Measurements from ENCODE around the gene PRRG4. TPM values are rescaled to one million over a fixed set of nuclear protein-coding genes. Genes with fewer than 3 reads are reported as not detected.

The PRRG4 gene
- total and polyA plus RNA-seq, 2 donors (not counting 3 experiments of a cell fraction or from before 2014, with no cell fraction given): 0.09 TPM; not detected in 1

DNA sequence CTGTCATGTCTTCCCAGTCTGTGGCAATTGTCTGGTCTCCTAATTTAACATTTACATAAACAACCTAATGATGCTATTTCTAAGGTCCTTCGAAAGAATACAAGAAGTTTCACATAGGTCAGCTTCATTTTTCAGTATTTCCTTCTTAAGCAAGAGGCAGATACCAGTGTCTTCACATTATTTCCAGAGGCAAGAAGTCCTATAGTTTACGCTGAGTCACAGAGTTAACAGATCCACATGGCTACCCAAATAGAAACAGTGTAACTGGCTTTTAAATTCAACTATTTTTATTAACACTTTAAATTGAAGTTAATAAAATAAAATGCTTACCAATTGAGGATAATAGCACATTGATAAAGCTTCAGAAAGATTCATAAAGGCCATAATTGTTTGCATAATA is 10.9 kb downstream of the PRRG4 start:
- CTCF ChIA-PET: interaction anchor here (0.8 to 1.2 kb wide), 3 partner anchors 24 to 225 kb away, joined by 3 to 5 read pairs (median 3); no protein-coding TSS in a partner anchor
- dilution Hi-C loops (cut with MboI; ENCODE audit: extremely low pct_ligation_motif_present, low sequenced_read_pairs) (no loop called here), intact Hi-C loops (cut with micrococcal nuclease) (no loop called here)
- Histone ChIP-seq H3K27ac (ENCODE audit: insufficient read depth, low read depth, low read length) (no peak overlapping the region), H3K27me3 (ENCODE audit: control insufficient read depth in 2 of 2, insufficient read depth in 2 of 2, low read length in 2 of 2) (no peaks in the 10 kb centered on the region), H3K9me1 (replicated peaks; ENCODE audit: control insufficient read depth, extremely low read depth, insufficient read depth, low read length) (no peaks in the 10 kb centered on the region), H3K9me3 (replicated peaks; ENCODE audit: control insufficient read depth, insufficient read depth, low read length) (no peaks in the 10 kb centered on the region), H4K20me1 (replicated peaks; ENCODE audit: control insufficient read depth, extremely low read depth, insufficient read depth, low read length) (no peaks in the 10 kb centered on the region), H3K4me3 (replicated peaks in 1 of 3; ENCODE audit: insufficient read depth in 1 of 3, low read depth in 1 of 3, low read length in 3 of 3) (no peak overlapping the region), H3K79me2 (ENCODE audit: control insufficient read depth, insufficient read depth, low read length) (no peaks in the 10 kb centered on the region), H2AFZ (ENCODE audit: low read depth, low read length) (no peak overlapping the region), H3K36me3 (ENCODE audit: control insufficient read depth in 2 of 2, extremely low read depth in 1 of 2, insufficient read depth in 2 of 2, low read length in 2 of 2) (no peaks in the 10 kb centered on the region), H3K4me1 (ENCODE audit: control insufficient read depth, extremely low read depth, insufficient read depth, low read length) (no peaks in the 10 kb centered on the region), H3K9ac (replicated peaks; ENCODE audit: extremely low read depth, insufficient read depth, low read length) (no peak overlapping the region), H3K4me2 (ENCODE audit: insufficient read depth, low read length) (no peak overlapping the region)
- DNase-seq (ENCODE audit: low read depth, low spot score): no peak
- TF ChIP-seq EZH2 (IDR thresholded peaks at IDR 0.05; ENCODE audit: borderline replicate concordance, low read depth, low read length, severe bottlenecking) (no peak), POLR2A (IDR thresholded peaks at IDR 0.05; ENCODE audit: low read depth, low read length) (no peak), POLR2AphosphoS5 (IDR thresholded peaks at IDR 0.05; ENCODE audit: insufficient read depth, low read depth, low read length) (no peak), JUN (IDR thresholded peaks at IDR 0.05; ENCODE audit: borderline replicate concordance, insufficient read depth, insufficient read length, low read depth) (no peak), GATA2 (IDR thresholded peaks at IDR 0.05; ENCODE audit: insufficient read depth, insufficient read length, low read depth, low read length) (no peak)
- TF ChIP-seq, protein P1, sequence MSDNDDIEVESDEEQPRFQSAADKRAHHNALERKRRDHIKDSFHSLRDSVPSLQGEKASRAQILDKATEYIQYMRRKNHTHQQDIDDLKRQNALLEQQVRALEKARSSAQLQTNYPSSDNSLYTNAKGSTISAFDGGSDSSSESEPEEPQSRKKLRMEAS (IDR thresholded peaks at IDR 0.05; ENCODE audit: insufficient read depth, insufficient read length): no peak
- POLR2A ChIA-PET: no interaction called here
- BruUV-seq (replicated peaks): no TSS peak
- no peak for FAIRE-seq

DNA sequence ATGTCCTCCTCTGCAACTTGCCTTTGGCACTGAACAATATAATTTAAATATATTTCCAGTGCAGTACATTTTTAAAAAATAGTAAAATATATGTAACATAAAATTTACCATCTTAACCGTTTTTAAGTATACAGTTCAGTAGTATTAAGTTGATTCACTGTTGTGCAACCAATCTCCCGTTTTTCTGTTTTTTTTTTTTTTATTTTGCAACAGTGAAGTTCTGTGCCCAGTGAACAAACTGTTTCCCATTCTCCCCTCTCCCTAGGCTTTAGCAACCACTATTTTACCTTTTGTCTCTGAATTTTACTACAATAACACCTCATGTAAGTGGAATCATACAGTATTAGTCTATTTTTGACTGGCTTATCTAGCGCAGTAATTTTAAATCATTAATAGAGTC is 13.8 kb downstream of the PRRG4 start:
- ChIA-PET POLR2A (no interaction called here), CTCF (no interaction called here)
- TF ChIP-seq, protein P2, sequence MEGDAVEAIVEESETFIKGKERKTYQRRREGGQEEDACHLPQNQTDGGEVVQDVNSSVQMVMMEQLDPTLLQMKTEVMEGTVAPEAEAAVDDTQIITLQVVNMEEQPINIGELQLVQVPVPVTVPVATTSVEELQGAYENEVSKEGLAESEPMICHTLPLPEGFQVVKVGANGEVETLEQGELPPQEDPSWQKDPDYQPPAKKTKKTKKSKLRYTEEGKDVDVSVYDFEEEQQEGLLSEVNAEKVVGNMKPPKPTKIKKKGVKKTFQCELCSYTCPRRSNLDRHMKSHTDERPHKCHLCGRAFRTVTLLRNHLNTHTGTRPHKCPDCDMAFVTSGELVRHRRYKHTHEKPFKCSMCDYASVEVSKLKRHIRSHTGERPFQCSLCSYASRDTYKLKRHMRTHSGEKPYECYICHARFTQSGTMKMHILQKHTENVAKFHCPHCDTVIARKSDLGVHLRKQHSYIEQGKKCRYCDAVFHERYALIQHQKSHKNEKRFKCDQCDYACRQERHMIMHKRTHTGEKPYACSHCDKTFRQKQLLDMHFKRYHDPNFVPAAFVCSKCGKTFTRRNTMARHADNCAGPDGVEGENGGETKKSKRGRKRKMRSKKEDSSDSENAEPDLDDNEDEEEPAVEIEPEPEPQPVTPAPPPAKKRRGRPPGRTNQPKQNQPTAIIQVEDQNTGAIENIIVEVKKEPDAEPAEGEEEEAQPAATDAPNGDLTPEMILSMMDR (IDR thresholded peaks at IDR 0.05; ENCODE audit: extremely low read depth in 1 of 2, insufficient read depth in 1 of 2, low read depth in 1 of 2, low read length in 2 of 2): no peak
- TF ChIP-seq FOS (IDR thresholded peaks at IDR 0.05; ENCODE audit: borderline replicate concordance, insufficient read depth, low read length) (no peak), GATA2 (IDR thresholded peaks at IDR 0.05; ENCODE audit: insufficient read depth, insufficient read length, low read depth, low read length) (no peak), POLR2AphosphoS5 (IDR thresholded peaks at IDR 0.05; ENCODE audit: insufficient read depth, low read depth, low read length) (no peak), POLR2A (IDR thresholded peaks at IDR 0.05; ENCODE audit: low read depth, low read length) (no peak), EZH2 (IDR thresholded peaks at IDR 0.05; ENCODE audit: borderline replicate concordance, low read depth, low read length, severe bottlenecking) (no peak), MYC (IDR thresholded peaks at IDR 0.05; ENCODE audit: low read depth, low read length) (no peak), JUN (IDR thresholded peaks at IDR 0.05; ENCODE audit: borderline replicate concordance, insufficient read depth, insufficient read length, low read depth) (no peak)
- TF ChIP-seq, protein P1 (IDR thresholded peaks at IDR 0.05; ENCODE audit: insufficient read depth, insufficient read length): no peak
- H3K9me3 ChIP-seq (replicated peaks; ENCODE audit: control insufficient read depth, insufficient read depth, low read length): no peaks in the 10 kb centered on the region
- no peaks in the 10 kb centered on the region for H3K36me3 ChIP-seq (ENCODE audit: control insufficient read depth in 2 of 2, extremely low read depth in 1 of 2, insufficient read depth in 2 of 2, low read length in 2 of 2)
- H3K9ac ChIP-seq (replicated peaks; ENCODE audit: extremely low read depth, insufficient read depth, low read length): no peak overlapping the region
- H3K27me3 ChIP-seq (ENCODE audit: control insufficient read depth in 2 of 2, insufficient read depth in 2 of 2, low read length in 2 of 2): no peaks in the 10 kb centered on the region
- H3K27ac ChIP-seq (ENCODE audit: insufficient read depth, low read depth, low read length): no peak overlapping the region
- no TSS peak for BruUV-seq (replicated peaks)
- no peaks in the 10 kb centered on the region for H4K20me1 ChIP-seq (replicated peaks; ENCODE audit: control insufficient read depth, extremely low read depth, insufficient read depth, low read length)
- FAIRE-seq: no peak
- intact Hi-C loops (cut with micrococcal nuclease): no loop called here
- dilution Hi-C loops (cut with MboI; ENCODE audit: extremely low pct_ligation_motif_present, low sequenced_read_pairs): no loop called here
- H3K4me1 ChIP-seq (ENCODE audit: control insufficient read depth, extremely low read depth, insufficient read depth, low read length): no peaks in the 10 kb centered on the region
- H3K79me2 ChIP-seq (ENCODE audit: control insufficient read depth, insufficient read depth, low read length): no peaks in the 10 kb centered on the region
- H3K4me2 ChIP-seq (ENCODE audit: insufficient read depth, low read length): no peak overlapping the region
- DNase-seq (ENCODE audit: low read depth, low spot score): no peak
- no peak overlapping the region for H2AFZ ChIP-seq (ENCODE audit: low read depth, low read length)
- no peaks in the 10 kb centered on the region for H3K9me1 ChIP-seq (replicated peaks; ENCODE audit: control insufficient read depth, extremely low read depth, insufficient read depth, low read length)
- H3K4me3 ChIP-seq (replicated peaks in 1 of 3; ENCODE audit: insufficient read depth in 1 of 3, low read depth in 1 of 3, low read length in 3 of 3): no peak overlapping the region
